22Rv1 (cell line): ENCODE measurements around the gene PSMC6.

Source experiments
- ZFX ChIP-seq: fragments of 450-650 bp; IDR thresholded peaks from 2 replicates; pipeline ENCODE4 v1.6.1; 2017; ENCODE audit warnings: antibody characterized with exemption, borderline replicate concordance
- TF ChIP-seq, protein P1 (sequence below): fragments of 450-650 bp; IDR thresholded peaks from 2 replicates; pipeline ENCODE4 v1.5.1; 2017; ENCODE audit warnings: mild to moderate bottlenecking

DNA sequence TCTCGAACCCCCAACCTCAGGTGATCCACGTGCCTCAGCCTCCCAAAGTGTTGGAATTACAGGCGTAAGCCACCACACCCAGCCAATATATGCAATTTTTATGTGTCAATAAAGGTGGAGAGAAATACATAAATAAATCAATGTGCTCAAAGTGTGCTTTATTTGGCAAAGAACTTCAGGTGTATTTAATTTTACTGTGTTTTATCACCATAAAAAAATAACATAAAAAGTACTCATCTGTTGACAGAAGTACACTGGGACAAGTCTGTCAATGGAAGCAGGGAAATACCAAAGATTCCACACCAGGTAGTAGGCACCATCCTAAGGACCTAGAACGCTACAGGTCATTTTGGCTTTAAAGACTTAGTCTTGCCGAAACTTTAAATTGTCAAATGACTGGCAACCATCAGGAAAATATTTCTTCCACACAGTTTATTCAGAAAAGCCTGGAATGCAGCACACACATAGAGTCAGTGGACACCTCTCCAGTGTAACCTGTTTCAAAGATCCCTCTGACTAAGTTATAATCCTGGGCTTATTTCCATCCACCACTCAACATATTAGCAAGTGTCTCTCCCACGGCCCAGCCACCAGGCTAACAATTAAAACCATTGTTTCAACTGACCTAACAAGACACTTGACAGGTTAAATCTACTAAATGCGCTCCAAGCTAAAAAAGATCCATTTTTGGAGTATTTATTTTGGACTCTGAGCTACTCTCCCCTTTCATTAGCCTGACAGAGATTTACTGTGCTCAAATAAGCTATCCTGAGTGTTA, 15.8 kb upstream of the PSMC6 start:
- TF ChIP-seq, protein P1, sequence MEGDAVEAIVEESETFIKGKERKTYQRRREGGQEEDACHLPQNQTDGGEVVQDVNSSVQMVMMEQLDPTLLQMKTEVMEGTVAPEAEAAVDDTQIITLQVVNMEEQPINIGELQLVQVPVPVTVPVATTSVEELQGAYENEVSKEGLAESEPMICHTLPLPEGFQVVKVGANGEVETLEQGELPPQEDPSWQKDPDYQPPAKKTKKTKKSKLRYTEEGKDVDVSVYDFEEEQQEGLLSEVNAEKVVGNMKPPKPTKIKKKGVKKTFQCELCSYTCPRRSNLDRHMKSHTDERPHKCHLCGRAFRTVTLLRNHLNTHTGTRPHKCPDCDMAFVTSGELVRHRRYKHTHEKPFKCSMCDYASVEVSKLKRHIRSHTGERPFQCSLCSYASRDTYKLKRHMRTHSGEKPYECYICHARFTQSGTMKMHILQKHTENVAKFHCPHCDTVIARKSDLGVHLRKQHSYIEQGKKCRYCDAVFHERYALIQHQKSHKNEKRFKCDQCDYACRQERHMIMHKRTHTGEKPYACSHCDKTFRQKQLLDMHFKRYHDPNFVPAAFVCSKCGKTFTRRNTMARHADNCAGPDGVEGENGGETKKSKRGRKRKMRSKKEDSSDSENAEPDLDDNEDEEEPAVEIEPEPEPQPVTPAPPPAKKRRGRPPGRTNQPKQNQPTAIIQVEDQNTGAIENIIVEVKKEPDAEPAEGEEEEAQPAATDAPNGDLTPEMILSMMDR: no peak
- TF ChIP-seq ZFX: no peak
